Brain microvascular endothelial cell (primary cell): Measurements from ENCODE around the gene AGBL4.

Experiments
- DNase-seq: peaks from one replicate; pipeline ENCODE4 v3.0.0-alpha.2; 2020
- H3K27ac ChIP-seq: fragments of 250-450 bp; sonication (Bioruptor Pico); 2 replicates; pipeline ENCODE4 v1.5.1; 2020; ENCODE audit warnings: mild to moderate bottlenecking, moderate library complexity
- H3K27me3 ChIP-seq: fragments of 250-450 bp; sonication (Bioruptor Pico); replicated peaks from 2 replicates; pipeline ENCODE4 v1.5.1; 2020; ENCODE audit warnings: mild to moderate bottlenecking
- H3K36me3 ChIP-seq: fragments of 250-450 bp; sonication (Bioruptor Pico); replicated peaks from 2 replicates; pipeline ENCODE4 v1.5.1; 2020; ENCODE audit warnings: mild to moderate bottlenecking
- H3K4me3 ChIP-seq: 2 replicates; pipeline ENCODE4 v1.5.1; 2011; ENCODE audit warnings: low read depth, mild to moderate bottlenecking, control low read depth, low read length, moderate library complexity
- in situ Hi-C: cut with HindIII; loops from 2 replicates; pipeline ENCODE4 v1.10.0; 2017; ENCODE audit warnings: low sequenced_read_pairs, low pct_ligation_motif_present
- TF ChIP-seq, protein P1 (sequence below): IDR thresholded peaks from 2 replicates; pipeline ENCODE4 v1.5.1; 2011; ENCODE audit warnings: low read depth, mild to moderate bottlenecking, moderate library complexity, low read length, control low read depth, inconsistent platforms; ENCODE audit errors: missing control alignments

The AGBL4 gene

DNA sequence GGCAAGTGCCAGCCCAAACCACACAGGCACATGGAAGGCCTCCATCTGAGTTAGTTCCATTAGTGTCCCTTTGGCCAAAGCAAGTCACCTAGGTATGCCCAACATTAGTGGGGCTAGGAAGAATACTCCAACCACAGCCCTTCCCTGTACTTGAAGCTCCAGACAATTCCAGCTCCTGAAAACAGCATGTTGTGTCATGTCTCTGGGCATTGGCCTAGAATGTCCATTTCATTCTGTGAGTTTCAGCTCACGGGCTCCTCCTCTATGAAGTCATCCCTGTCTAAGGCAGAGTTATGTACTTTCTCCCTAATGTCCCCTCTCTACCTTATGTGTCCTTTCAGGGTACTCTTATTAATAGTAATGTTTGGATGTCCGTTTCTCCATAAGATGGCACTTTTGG lies 1455.3 kb downstream of the AGBL4 start:
- no peak for DNase-seq
- no peak overlapping the region for H3K4me3 ChIP-seq
- TF ChIP-seq, protein P1, sequence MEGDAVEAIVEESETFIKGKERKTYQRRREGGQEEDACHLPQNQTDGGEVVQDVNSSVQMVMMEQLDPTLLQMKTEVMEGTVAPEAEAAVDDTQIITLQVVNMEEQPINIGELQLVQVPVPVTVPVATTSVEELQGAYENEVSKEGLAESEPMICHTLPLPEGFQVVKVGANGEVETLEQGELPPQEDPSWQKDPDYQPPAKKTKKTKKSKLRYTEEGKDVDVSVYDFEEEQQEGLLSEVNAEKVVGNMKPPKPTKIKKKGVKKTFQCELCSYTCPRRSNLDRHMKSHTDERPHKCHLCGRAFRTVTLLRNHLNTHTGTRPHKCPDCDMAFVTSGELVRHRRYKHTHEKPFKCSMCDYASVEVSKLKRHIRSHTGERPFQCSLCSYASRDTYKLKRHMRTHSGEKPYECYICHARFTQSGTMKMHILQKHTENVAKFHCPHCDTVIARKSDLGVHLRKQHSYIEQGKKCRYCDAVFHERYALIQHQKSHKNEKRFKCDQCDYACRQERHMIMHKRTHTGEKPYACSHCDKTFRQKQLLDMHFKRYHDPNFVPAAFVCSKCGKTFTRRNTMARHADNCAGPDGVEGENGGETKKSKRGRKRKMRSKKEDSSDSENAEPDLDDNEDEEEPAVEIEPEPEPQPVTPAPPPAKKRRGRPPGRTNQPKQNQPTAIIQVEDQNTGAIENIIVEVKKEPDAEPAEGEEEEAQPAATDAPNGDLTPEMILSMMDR: no peak
- no peaks in the 10 kb centered on the region for H3K36me3 ChIP-seq
- in situ Hi-C loops: no loop called here
- no peak overlapping the region for H3K27ac ChIP-seq
- no peaks in the 10 kb centered on the region for H3K27me3 ChIP-seq

DNA sequence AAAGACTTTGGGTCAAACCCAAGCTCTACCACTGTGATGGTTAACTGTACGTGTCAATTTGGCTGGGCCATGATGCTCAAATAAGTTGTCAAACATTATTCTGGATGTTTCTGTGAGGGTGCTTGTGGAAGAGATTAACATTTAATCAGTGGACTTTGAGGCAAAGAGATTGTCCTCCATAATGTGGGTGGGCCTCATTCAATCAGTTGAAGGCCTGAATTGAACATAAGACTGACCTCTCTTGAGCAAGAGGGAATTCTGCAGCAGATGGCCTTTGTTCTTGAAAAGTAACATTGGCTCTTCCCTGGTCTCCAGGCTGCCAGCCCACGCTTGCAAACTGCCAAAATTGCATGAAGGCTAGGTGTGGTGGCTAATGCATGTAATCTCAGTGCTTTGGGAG lies 1457.3 kb downstream of the AGBL4 start:
- in situ Hi-C loops: no loop called here
- Histone ChIP-seq H3K36me3 (no peaks in the 10 kb centered on the region), H3K27me3 (no peaks in the 10 kb centered on the region), H3K4me3 (no peak overlapping the region), H3K27ac (no peak overlapping the region)
- no peak for DNase-seq
- TF ChIP-seq, protein P1: no peak

DNA sequence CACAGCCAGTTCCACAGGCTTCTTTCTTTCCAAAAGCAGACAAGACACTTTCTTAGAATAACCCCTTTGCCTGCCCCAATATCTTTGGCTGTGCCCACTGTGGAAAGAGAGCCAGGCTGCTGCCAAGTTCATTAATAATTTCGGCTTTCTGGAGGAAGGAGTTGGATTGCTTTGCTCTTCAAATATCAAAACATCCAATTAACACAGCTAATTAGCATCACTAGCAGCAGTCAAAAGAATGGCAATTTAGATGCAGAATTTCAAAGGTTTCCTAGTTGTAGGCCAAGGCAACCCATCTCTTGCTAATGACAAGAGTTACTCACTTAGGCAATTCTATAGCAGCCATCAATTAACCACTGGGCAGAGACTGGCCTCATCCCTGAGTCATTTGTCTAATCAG lies 1460.7 kb downstream of the AGBL4 start:
- Histone ChIP-seq H3K27me3 (no peaks in the 10 kb centered on the region), H3K36me3 (no peaks in the 10 kb centered on the region), H3K4me3 (no peak overlapping the region), H3K27ac (no peak overlapping the region)
- TF ChIP-seq, protein P1: no peak
- in situ Hi-C loops: no loop called here
- no peak for DNase-seq

DNA sequence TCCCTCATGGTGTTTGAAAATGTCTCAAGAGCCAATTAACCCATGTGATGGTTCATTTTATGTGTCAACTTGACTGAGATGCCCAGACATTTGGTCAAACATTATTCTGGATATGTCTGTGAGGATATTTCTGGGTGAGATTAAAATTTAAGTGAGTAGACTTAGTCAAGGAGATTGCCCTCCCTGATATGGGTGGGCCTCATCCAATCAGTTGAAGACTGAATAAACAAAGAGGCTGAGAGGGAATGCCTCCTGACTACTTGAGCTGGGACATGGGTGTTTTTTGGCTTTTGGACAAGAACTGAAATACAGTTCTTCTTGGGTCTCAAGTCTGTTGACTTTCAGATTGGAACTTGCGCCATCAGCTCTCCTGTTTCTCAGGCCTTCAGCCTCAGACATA lies 1462.3 kb downstream of the AGBL4 start:
- TF ChIP-seq, protein P1: no peak
- no peaks in the 10 kb centered on the region for H3K27me3 ChIP-seq
- no peak overlapping the region for H3K27ac ChIP-seq
- in situ Hi-C loops: no loop called here
- H3K4me3 ChIP-seq: no peak overlapping the region
- DNase-seq: no peak
- H3K36me3 ChIP-seq: no peaks in the 10 kb centered on the region

DNA sequence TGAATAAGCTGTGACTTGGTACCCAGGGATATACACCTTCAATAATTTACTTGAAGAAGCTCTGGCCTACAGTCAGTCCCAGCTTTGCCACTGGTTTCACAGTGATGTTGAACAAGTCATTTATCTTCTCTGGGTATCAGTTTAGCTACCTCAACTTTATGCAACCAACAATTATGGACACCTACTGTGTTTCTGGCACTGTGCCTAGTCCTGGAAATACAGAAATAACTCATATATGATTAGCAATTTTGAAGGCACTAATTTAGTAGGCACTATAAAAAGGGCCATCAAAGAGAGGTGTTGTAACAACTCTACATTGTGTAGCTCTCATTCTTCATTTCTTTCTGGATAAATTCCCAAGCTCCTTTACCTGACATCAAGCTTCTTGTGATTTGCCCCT lies 1463.2 kb downstream of the AGBL4 start:
- TF ChIP-seq, protein P1: no peak
- Histone ChIP-seq H3K36me3 (no peaks in the 10 kb centered on the region), H3K27me3 (no peaks in the 10 kb centered on the region), H3K4me3 (no peak overlapping the region), H3K27ac (no peak overlapping the region)
- DNase-seq: no peak
- in situ Hi-C loops: no loop called here

DNA sequence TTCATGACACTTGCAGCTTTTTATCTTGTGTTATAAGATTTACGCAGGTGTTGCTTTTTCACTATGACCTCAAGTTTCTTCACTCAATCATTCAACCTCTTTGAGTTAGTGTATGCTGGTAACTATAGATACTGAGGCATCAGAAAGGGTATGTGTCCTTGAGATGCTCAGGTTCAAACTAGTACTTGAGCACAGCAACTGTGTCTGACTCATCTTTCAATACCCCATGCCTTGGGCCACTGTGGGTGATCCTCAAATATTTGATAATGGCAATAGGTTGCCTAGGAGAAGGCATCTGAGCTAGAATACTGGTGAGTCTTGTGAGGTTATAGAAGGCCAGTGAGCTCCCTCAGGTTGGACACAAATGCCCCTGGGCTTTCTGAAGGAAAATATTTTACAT lies 1463.6 kb downstream of the AGBL4 start:
- TF ChIP-seq, protein P1: no peak
- in situ Hi-C loops: no loop called here
- Histone ChIP-seq H3K27me3 (no peaks in the 10 kb centered on the region), H3K4me3 (no peak overlapping the region), H3K27ac (no peak overlapping the region), H3K36me3 (no peaks in the 10 kb centered on the region)
- DNase-seq: no peak
